Right cardiac atrium (tissue), 5 donors: ENCODE measurements around the gene DOK7. TPM values are rescaled to one million over a fixed set of nuclear protein-coding genes. Genes with fewer than 3 reads are reported as not detected.

ENCODE experiments used
- ATAC-seq, 2 donors: fragments of 200-7000 bp; cut with Tn5 transposase; one replicate each; pipeline versions ENCODE4 v1.8.0 to v1.9.1; 2020; ENCODE audit warnings: moderate library complexity in 2 of 2, mild to moderate bottlenecking in 1 of 2
- DNase-seq, 3 donors: peaks; one replicate each; pipeline ENCODE4 v3.0.0-alpha.2; 2020
- H3K27ac ChIP-seq: one replicate; pipeline ENCODE4 v1.5.1; 2013; ENCODE audit warnings: mild to moderate bottlenecking, low read length, control low read depth, moderate library complexity
- H3K27me3 ChIP-seq: one replicate; pipeline ENCODE4 v1.6.1; 2013; ENCODE audit not compliant: control insufficient read depth, insufficient read depth
- H3K4me1 ChIP-seq: one replicate; pipeline ENCODE4 v1.6.1; 2013; ENCODE audit warnings: low read length; ENCODE audit not compliant: control insufficient read depth, insufficient read depth
- H3K4me3 ChIP-seq: one replicate; pipeline ENCODE4 v1.5.1; 2013; ENCODE audit warnings: low read length, control low read depth
- H3K9me3 ChIP-seq: one replicate; pipeline ENCODE4 v1.6.1; 2013; ENCODE audit warnings: low read length; ENCODE audit not compliant: control insufficient read depth
- WGBS: extraction: QIAGEN DNeasy Blood & Tissue Kit; methylation state at CpG from one replicate; pipeline ENCODE4 v1.1.7; 2013; 5-methylcytosine and 5-hydroxymethylcytosine counted together
- intact Hi-C, 4 donors: fragments of 100-400 bp; cut with DNase I; formaldehyde crosslinking; loops; one replicate each; pipeline versions ENCODE4 v1.11.0 to v1.14.0; 2022 to 2023
- polyA plus RNA-seq: library from polyadenylated mRNA; stranded (reverse); fragments of 200-250 nt; gene quantifications from one replicate; pipeline ENCODE4 v1.2.3, GENCODE V29; 2013
- total RNA-seq, 4 donors: library from RNA; stranded (reverse); fragmentation: NEBNext Ultra II Directional; extraction: Animal tissue kit (Norgen Biotek cat#: 25700); gene quantifications; one replicate each; pipeline ENCODE4 v1.2.1, GENCODE V29; 2021
- donor health status: healthy with polysubstance abuse.
- donor health status: DM: no; HTN: yes; CAD: no.
- donor health status: DM: no; HTN: no; CAD: no.
- donor health status: DM: no; HTN: yes; CAD: no; lungs with severe emphysema.
- donor health status: DM: yes; HTN: yes; CAD: no.

Gene DOK7
- total and polyA plus RNA-seq, 5 donors, result 28.9 to 40.0 (median 35.4) TPM

DNA sequence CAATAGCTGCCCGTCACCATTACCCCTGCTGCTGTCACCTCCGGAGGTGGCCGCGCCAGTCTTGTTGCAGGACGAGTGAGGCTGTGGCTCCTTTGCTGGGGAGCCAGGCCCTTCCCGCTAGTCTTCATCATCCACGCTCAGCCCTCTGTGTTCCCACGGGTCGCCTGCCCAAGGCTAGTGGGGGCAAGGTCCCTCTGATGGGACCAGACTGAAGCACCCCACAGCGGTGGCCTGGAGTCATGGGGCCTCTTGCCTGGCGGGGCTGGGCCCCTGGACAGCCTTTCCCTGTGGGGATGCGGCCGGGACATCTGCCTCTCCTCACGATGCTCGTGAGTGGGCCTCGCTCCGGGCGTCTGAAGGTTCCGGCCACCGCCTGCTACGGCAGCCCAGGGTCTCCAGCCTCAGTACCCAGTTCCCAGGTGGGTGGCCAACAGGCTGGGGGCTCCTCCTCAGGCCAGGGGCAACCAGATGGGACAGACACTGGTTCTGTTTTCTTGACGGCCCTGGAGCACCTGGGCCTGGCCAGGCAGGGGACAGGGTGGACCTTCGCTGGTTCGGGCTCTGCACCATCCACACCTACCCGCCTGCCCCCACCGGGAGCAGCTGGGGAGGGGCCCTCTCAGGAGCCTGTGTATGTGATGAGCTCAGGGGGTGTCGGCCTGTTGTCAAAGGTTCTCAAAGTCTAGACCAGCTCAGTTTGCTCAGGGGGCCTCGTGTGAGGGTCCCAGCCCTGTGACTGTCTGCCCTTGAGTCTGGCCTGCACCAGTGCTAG is 32.3 kb downstream of the DOK7 start:
- DNase-seq (peak in 1 of 3 donors; percentile 41), ATAC-seq (no peak)
- H3K27ac ChIP-seq, result no peak overlapping the region
- intact Hi-C loops, result no loop called here
- H3K4me1 ChIP-seq, result no peaks in the 10 kb centered on the region
- H3K4me3 ChIP-seq, result no peak overlapping the region
- 77% methylated on average over 28 of the region's 28 CpGs for WGBS
- no peaks in the 10 kb centered on the region for H3K27me3 ChIP-seq
- H3K9me3 ChIP-seq, result no peaks in the 10 kb centered on the region

- DNase-seq, result peak in 1 of 3 donors; percentile 64
- intact Hi-C loops, result no loop called here
- no peaks in the 10 kb centered on the region for H3K9me3 ChIP-seq
- H3K4me1 ChIP-seq, result no peaks in the 10 kb centered on the region
- 68% methylated on average over 14 of the region's 14 CpGs for WGBS
- ATAC-seq, result no peak
- H3K27ac ChIP-seq, result no peak overlapping the region
- no peak overlapping the region for H3K4me3 ChIP-seq
- no peaks in the 10 kb centered on the region for H3K27me3 ChIP-seq
Measured at GRCh38 chr4:3496021-3496420, 32.9 kb downstream of the DOK7 start.

GRCh38 chr4:3497095-3497494 is 34.0 kb downstream of the DOK7 start:
- Histone ChIP-seq H3K27me3 (no peaks in the 10 kb centered on the region), H3K4me3 (no peak overlapping the region), H3K4me1 (no peaks in the 10 kb centered on the region), H3K27ac (no peak overlapping the region), H3K9me3 (no peaks in the 10 kb centered on the region)
- intact Hi-C loops, result no loop called here
- WGBS, result 81% methylated on average over 6 of the region's 6 CpGs
- DNase-seq (no peak), ATAC-seq (peak in 1 of 2 donors; percentile 7)

DNA sequence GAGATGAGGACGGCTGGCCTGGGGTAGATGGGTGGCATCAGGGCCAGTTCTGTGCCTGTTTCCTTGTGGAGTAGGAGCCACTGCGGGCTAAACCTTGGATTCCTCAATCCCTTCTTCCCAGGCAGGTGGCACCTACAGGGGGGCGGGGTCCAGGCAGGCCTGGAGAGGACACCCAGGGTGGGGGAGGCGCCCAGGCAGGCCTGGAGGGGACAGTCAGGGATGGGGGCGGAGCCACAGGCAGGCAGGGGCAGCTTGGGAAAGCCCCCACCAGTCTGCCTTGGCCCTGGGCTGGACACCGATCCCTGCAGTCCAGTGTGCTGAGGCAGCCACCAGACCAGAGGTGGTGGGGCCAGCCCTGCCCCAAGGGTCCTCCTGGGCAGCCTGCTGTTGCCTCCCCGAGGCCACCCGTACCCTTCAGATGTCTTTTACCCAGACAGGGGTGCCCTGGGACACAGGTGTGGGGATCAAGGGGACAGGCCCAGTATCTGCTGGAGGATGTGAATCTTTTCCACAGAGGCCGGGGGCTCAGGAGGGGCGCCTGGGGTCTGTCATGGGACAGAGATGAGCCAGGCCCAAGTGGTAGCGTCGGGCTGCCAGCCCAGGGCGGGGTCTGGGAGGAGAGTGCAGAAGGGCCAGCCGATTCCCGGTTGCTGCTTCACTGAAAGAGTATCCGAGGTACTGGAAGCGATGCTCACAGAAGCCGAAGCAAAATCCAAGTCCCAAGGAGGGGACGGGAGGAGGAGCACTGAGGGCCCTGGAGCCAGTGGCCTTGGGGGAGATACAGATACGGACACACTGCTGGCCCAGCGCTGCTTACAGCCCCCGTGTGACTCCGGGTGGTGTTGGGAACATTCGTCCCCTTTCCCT is 34.6 kb downstream of the DOK7 start:
- WGBS, result 63% methylated on average over 24 of the region's 24 CpGs
- no peak overlapping the region for H3K27ac ChIP-seq
- intact Hi-C loops, result no loop called here
- H3K4me3 ChIP-seq, result no peak overlapping the region
- H3K27me3 ChIP-seq, result no peaks in the 10 kb centered on the region
- DNase-seq, result peak in 1 of 3 donors; percentile 63
- H3K4me1 ChIP-seq, result no peaks in the 10 kb centered on the region
- H3K9me3 ChIP-seq, result no peaks in the 10 kb centered on the region
- peak in 1 of 2 donors; percentile 1 for ATAC-seq

DNA sequence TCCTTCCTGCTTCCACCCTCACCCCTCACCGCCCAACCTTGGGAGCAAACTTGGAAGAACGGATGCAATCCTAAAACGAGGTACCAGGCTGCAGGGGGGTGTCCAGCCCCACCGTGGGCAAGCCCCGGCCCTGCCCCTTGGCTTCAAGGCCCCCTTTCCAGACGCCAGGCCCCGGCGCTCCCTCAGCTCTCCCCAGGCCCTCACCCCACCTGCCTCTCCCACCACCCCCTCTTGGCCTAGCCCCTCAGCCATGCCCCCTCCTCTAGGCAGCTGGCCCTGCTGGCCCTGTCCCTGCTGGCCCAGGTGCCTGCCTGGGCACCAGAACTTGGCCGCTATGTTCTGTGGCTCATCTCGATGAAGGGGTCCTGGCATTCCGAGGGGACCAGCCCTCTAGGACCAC is 35.3 kb downstream of the DOK7 start:
- Histone ChIP-seq H3K9me3 (no peaks in the 10 kb centered on the region), H3K27ac (no peak overlapping the region), H3K4me3 (no peak overlapping the region), H3K27me3 (no peaks in the 10 kb centered on the region), H3K4me1 (no peaks in the 10 kb centered on the region)
- intact Hi-C loops, result no loop called here
- DNase-seq, result peak in 1 of 3 donors; percentile 37
- 73% methylated on average over 11 of the region's 11 CpGs for WGBS
- no peak for ATAC-seq

GRCh38 chr4:3498901-3499510 is 35.9 kb downstream of the DOK7 start:
- DNase-seq (peak in 1 of 3 donors; percentile 60), ATAC-seq (no peak)
- intact Hi-C loops, result no loop called here
- H3K4me1 ChIP-seq, result no peaks in the 10 kb centered on the region
- 79% methylated on average over 20 of the region's 20 CpGs for WGBS
- H3K9me3 ChIP-seq, result no peaks in the 10 kb centered on the region
- no peaks in the 10 kb centered on the region for H3K27me3 ChIP-seq
- no peak overlapping the region for H3K27ac ChIP-seq
- no peak overlapping the region for H3K4me3 ChIP-seq

DNA sequence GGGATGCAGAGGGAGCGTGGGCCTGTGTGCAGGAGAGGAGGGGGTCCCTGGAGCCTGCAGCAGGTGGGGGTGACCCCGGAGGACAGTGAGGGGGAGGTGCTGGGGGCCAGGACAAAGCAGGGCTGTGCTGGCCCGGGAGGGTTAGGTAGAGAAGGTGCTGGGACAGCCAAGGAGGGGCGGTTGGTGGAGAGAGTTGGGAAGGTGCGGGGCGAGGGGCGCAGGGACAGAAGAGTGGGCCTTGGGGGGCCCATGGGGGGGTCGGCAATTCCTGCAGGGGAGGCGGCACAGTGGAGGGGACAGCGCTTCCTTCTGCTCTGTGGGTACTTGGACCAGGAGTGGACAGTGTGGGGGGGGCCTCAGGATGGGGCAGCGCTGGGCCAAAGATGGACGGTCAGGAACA is 36.6 kb downstream of the DOK7 start:
- intact Hi-C loops, result no loop called here
- Histone ChIP-seq H3K4me3 (no peak overlapping the region), H3K9me3 (no peaks in the 10 kb centered on the region), H3K27ac (no peak overlapping the region), H3K4me1 (no peaks in the 10 kb centered on the region), H3K27me3 (no peaks in the 10 kb centered on the region)
- peak in 2 of 3 donors; percentile 37 to 56 for DNase-seq
- no peak for ATAC-seq
- WGBS, result 92% methylated on average over 12 of the region's 12 CpGs

- Histone ChIP-seq H3K4me1 (no peaks in the 10 kb centered on the region), H3K4me3 (no peak overlapping the region), H3K9me3 (no peaks in the 10 kb centered on the region), H3K27ac (no peak overlapping the region), H3K27me3 (no peaks in the 10 kb centered on the region)
- 97% methylated on average over 17 of the region's 17 CpGs for WGBS
- intact Hi-C loops, result no loop called here
- ATAC-seq, result no peak
- peak in 2 of 3 donors; percentile 42 to 58 for DNase-seq
Measured at GRCh38 chr4:3500111-3500510, 37.0 kb downstream of the DOK7 start.

DNA sequence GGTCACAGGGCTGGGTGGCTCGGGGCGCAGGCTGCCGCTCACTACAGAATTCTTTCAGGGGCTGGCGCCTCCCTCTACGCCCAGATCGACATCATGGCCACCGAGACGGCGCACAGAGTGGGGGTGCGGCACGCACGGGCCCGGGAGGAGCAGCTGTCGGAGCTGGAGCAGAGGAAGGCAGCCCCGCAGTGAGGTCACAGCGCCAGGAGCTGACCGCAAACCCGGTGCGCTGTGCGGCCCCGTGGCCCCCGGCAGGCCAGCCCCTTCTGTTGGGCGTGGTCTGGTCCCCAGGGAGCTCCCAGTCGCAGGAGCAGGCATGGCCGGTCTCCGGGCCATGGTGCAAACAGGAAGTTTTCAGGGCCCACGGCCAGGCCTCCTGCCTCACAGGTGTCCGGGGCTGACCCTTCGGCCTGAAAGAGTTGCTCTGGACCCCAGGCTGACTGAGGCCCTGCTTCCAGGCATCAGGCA is 37.6 kb downstream of the DOK7 start:
- 82% methylated on average over 29 of the region's 29 CpGs for WGBS
- intact Hi-C loops, result no loop called here
- Histone ChIP-seq H3K27ac (no peak overlapping the region), H3K4me1 (no peaks in the 10 kb centered on the region), H3K9me3 (no peaks in the 10 kb centered on the region), H3K4me3 (no peak overlapping the region), H3K27me3 (no peaks in the 10 kb centered on the region)
- DNase-seq, result peak in 2 of 3 donors; percentile 60 to 66
- no peak for ATAC-seq

DNA sequence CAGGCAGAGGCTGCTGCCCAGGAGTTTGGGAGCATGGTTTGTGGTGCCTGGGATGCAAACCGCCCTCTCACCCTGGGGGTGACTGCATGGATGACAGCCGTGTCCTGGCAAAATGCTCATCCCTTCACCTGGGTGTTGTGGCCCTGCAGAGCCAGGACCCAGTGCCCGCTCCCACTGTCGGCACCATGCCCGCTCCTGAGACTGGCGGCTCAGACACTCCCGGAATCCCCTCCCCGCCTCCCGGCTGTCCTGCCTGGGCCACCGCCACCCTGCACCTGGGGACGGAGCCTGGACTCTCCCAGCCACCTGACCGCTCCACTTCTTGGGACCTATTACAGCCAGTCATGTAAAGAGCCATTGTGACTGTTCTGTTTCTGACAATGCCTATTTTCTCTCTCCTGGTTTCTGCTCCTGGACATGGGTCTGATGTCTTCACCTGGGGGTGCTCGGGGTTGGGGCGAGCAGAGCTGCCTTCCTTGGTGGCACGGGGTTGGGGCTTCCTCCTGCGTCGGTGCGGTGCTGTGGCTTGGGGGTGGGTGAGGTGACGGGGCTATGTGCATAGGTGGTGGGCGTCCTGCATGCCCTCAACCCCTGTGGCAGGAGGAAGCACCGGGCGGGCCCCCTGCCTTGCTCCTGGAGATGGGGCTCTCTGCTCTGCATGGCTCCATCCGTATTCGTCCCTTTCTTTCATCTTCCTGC is 38.2 kb downstream of the DOK7 start:
- no peaks in the 10 kb centered on the region for H3K4me1 ChIP-seq
- ATAC-seq, result no peak
- H3K27ac ChIP-seq, result no peak overlapping the region
- 86% methylated on average over 24 of the region's 24 CpGs for WGBS
- no peak overlapping the region for H3K4me3 ChIP-seq
- intact Hi-C loops, result no loop called here
- DNase-seq, result peak in 2 of 3 donors; percentile 40 to 56
- H3K9me3 ChIP-seq, result no peaks in the 10 kb centered on the region
- no peaks in the 10 kb centered on the region for H3K27me3 ChIP-seq
